ENCODE measurements around the gene RPS5.

GRCh38 chr19:58400316-58400915 is 13.3 kb downstream of the RPS5 start:
- no peak for TF ChIP-seq POLR2A (IDR thresholded peaks at IDR 0.05)
- TF ChIP-seq CTCF (IDR thresholded peaks at IDR 0.05), result no peak
- TF ChIP-seq EP300 (IDR thresholded peaks at IDR 0.05), result no peak
- TF ChIP-seq POLR2AphosphoS5 (IDR thresholded peaks at IDR 0.05), result no peak

Measured in suprapubic skin (tissue), 4 donors.